Ascending aorta (tissue), 2 donors: ENCODE results near the gene SDHB. TPM values are rescaled to one million over a fixed set of nuclear protein-coding genes. Genes with fewer than 3 reads are reported as not detected.

Experiments used
- DNase-seq, 2 donors: peaks; one replicate each; pipeline ENCODE4 v3.0.0-alpha.2; 2019; ENCODE audit warnings: low spot score in 2 of 2
- H3K27ac ChIP-seq, 2 donors: fragments of 200-600 bp; sonication (generic); one replicate each; pipeline ENCODE4 v1.5.1; 2016 to 2017; ENCODE audit warnings: mild to moderate bottlenecking in 1 of 2
- H3K27me3 ChIP-seq: fragments of 200-600 bp; sonication (generic); one replicate; pipeline ENCODE4 v1.5.1; 2017
- H3K36me3 ChIP-seq, 2 donors: fragments of 200-600 bp; sonication (generic); one replicate each; pipeline ENCODE4 v1.5.1; 2016
- H3K4me1 ChIP-seq, 2 donors: fragments of 200-600 bp; sonication (generic); one replicate each; pipeline ENCODE4 v1.5.1; 2016 to 2017; ENCODE audit warnings: mild to moderate bottlenecking in 1 of 2
- H3K4me3 ChIP-seq, 2 donors: fragments of 200-600 bp; sonication (generic); one replicate each; pipeline ENCODE4 v1.5.1; 2016 to 2017; ENCODE audit warnings: mild to moderate bottlenecking in 1 of 2
- H3K9me3 ChIP-seq, 2 donors: fragments of 200-600 bp; sonication (generic); one replicate each; pipeline ENCODE4 v1.5.1; 2016
- CTCF ChIP-seq, 3 experiments: fragments of 200-600 bp in 2 of 3; fragments of 450-650 bp in 1 of 3; sonication (generic) in 2 of 3; IDR thresholded peaks; one replicate each; pipeline ENCODE4 v1.5.1; 2016 to 2019; ENCODE audit warnings: antibody characterized with exemption in 3 of 3, mild to moderate bottlenecking in 1 of 3, moderate library complexity in 1 of 3
- intact Hi-C: fragments of 100-400 bp; cut with DNase I; formaldehyde crosslinking; loops from one replicate; pipeline ENCODE4 v1.15.1; 2023
- total RNA-seq: library from RNA; depleted of rRNA; stranded (reverse); fragments of >200 nt; gene quantifications from one replicate; pipeline ENCODE4 v1.1.0, GENCODE V29; 2016

Gene SDHB
- total RNA-seq, 1 donor from 2014 or later, result 112 TPM

- Histone ChIP-seq H3K36me3 (no peaks in the 10 kb centered on the region), H3K27me3 (no peaks in the 10 kb centered on the region), H3K9me3 (peaks cover 0 to 2% of the 10 kb centered on the region in 2 donors), H3K4me3 (no peak overlapping the region), H3K27ac (no peak overlapping the region), H3K4me1 (no peaks in the 10 kb centered on the region)
- intact Hi-C loops, result no loop called here
- no peak for DNase-seq
- no peak for TF ChIP-seq CTCF (IDR thresholded peaks at IDR 0.05)
Measured at GRCh38 chr1:17070163-17070525, 16.3 kb upstream of the SDHB start.

GRCh38 chr1:17069452-17070162, 15.8 kb upstream of the SDHB start:
- H3K27ac ChIP-seq, result no peak overlapping the region
- no peaks in the 10 kb centered on the region for H3K36me3 ChIP-seq
- intact Hi-C loops, result no loop called here
- no peaks in the 10 kb centered on the region for H3K27me3 ChIP-seq
- H3K4me3 ChIP-seq, result no peak overlapping the region
- no peak for TF ChIP-seq CTCF (IDR thresholded peaks at IDR 0.05)
- no peaks in the 10 kb centered on the region for H3K4me1 ChIP-seq
- H3K9me3 ChIP-seq, result peaks cover 0 to 6% of the 10 kb centered on the region in 2 donors
- no peak for DNase-seq

GRCh38 chr1:17068789-17069188, 15.0 kb upstream of the SDHB start:
- Histone ChIP-seq H3K4me1 (no peaks in the 10 kb centered on the region), H3K36me3 (no peaks in the 10 kb centered on the region), H3K27me3 (no peaks in the 10 kb centered on the region), H3K27ac (no peak overlapping the region), H3K9me3 (peaks cover 0 to 6% of the 10 kb centered on the region in 2 donors), H3K4me3 (no peak overlapping the region)
- intact Hi-C loops, result no loop called here
- no peak for DNase-seq
- TF ChIP-seq CTCF (IDR thresholded peaks at IDR 0.05), result no peak

- no peak overlapping the region for H3K27ac ChIP-seq
- H3K4me3 ChIP-seq, result no peak overlapping the region
- no peaks in the 10 kb centered on the region for H3K4me1 ChIP-seq
- H3K9me3 ChIP-seq, result peaks cover 0 to 6% of the 10 kb centered on the region in 2 donors
- no peak for TF ChIP-seq CTCF (IDR thresholded peaks at IDR 0.05)
- no peaks in the 10 kb centered on the region for H3K36me3 ChIP-seq
- DNase-seq, result no peak
- no peaks in the 10 kb centered on the region for H3K27me3 ChIP-seq
- intact Hi-C loops, result no loop called here
Measured at GRCh38 chr1:17067465-17068240, 13.8 kb upstream of the SDHB start.

GRCh38 chr1:17067069-17067426, 13.2 kb upstream of the SDHB start:
- intact Hi-C loops, result no loop called here
- H3K4me3 ChIP-seq, result no peak overlapping the region

More at GRCh38 chr1:17067069-17067426, 13.2 kb upstream of the SDHB start:
- peaks cover 0 to 6% of the 10 kb centered on the region in 2 donors for H3K9me3 ChIP-seq
- H3K4me1 ChIP-seq, result no peaks in the 10 kb centered on the region
- H3K27ac ChIP-seq, result no peak overlapping the region
- no peaks in the 10 kb centered on the region for H3K27me3 ChIP-seq
- H3K36me3 ChIP-seq, result no peaks in the 10 kb centered on the region
- TF ChIP-seq CTCF (IDR thresholded peaks at IDR 0.05), result no peak
- DNase-seq, result no peak
